ENCODE measurements around the gene GABARAP. TPM values are rescaled to one million over a fixed set of nuclear protein-coding genes. Genes with fewer than 3 reads are reported as not detected.
A peak's percentile ranks its signal among the peaks of the same experiment; 100 is the strongest.
"Not testable (repeated sequence)": the region's sequence is repeated elsewhere in the genome, so short reads cannot be mapped to it uniquely, and the experiment has no call there.

The GABARAP gene
- polyA plus RNA-seq, 1 donor from 2014 or later = 1,138 TPM

GRCh38 chr17:7252176-7253043 lies 10.2 kb upstream of the GABARAP start, which contains the start of gene ELP5:
Gene ELP5 (plus strand): TSS chr17:7252215. CDS start chr17:7252551, 336 bp downstream.
- Mint-ChIP-seq H3K4me1 (peaks cover 27 to 31% (median 29%) of the 10 kb centered on the region in 3 donors), H3K27ac (peak within 1 kb of the TSS; percentile 99 to 100 (median 99)), H3K36me3 (peaks cover 2% of the 10 kb centered on the region), H3K9me3 (no peaks in the 10 kb centered on the region), H3K4me3 (peak within 1 kb of the TSS; percentile 95 to 99 (median 96)), H3K27me3 (peaks cover 3% of the 10 kb centered on the region)

- Mint-ChIP-seq H3K27ac (peak within 1 kb of the TSS; percentile 99 to 100 (median 99)), H3K9me3 (no peaks in the 10 kb centered on the region), H3K4me1 (peaks cover 27 to 31% (median 28%) of the 10 kb centered on the region in 3 donors), H3K4me3 (peak within 1 kb of the TSS; percentile 95 to 99 (median 96)), H3K27me3 (peaks cover 3% of the 10 kb centered on the region), H3K36me3 (peaks cover 2% of the 10 kb centered on the region)
Measured at GRCh38 chr17:7251661-7252175, 9.5 kb upstream of the GABARAP start, which contains the start of gene CTDNEP1. Gene CTDNEP1 (minus strand): TSS chr17:7251734. CDS start chr17:7251296, 438 bp downstream.

GRCh38 chr17:7250695-7251627 lies 8.7 kb upstream of the GABARAP start:
- Mint-ChIP-seq H3K36me3 (peaks cover 2% of the 10 kb centered on the region), H3K4me1 (peaks cover 28 to 37% (median 33%) of the 10 kb centered on the region in 3 donors), H3K9me3 (no peaks in the 10 kb centered on the region)

GRCh38 chr17:7249830-7250229 lies 7.6 kb upstream of the GABARAP start:
- Mint-ChIP-seq H3K36me3 (peaks cover 2% of the 10 kb centered on the region), H3K27me3 (peaks cover 3% of the 10 kb centered on the region), H3K4me1 (peaks cover 31 to 39% (median 33%) of the 10 kb centered on the region in 3 donors), H3K9me3 (no peaks in the 10 kb centered on the region), H3K4me3 (peak overlapping the region; percentile 94 to 98 (median 96)), H3K27ac (peak overlapping the region in 2 of 3 donors; percentile 91 to 99)

More at GRCh38 chr17:7250695-7251627, 8.7 kb upstream of the GABARAP start:
- Mint-ChIP-seq H3K27me3 (peaks cover 3% of the 10 kb centered on the region), H3K4me3 (peak overlapping the region; percentile 94 to 99 (median 96)), H3K27ac (peak overlapping the region; percentile 91 to 99 (median 94))

- peaks cover 3% of the 10 kb centered on the region for H3K27me3 Mint-ChIP-seq
- peaks cover 2% of the 10 kb centered on the region for H3K36me3 Mint-ChIP-seq
- H3K27ac Mint-ChIP-seq = peak overlapping the region; percentile 89 to 99 (median 91)
- H3K4me1 Mint-ChIP-seq = peaks cover 33 to 39% (median 33%) of the 10 kb centered on the region in 3 donors
- peak overlapping the region; percentile 93 to 98 (median 94) for H3K4me3 Mint-ChIP-seq
- no peaks in the 10 kb centered on the region for H3K9me3 Mint-ChIP-seq
Measured at GRCh38 chr17:7249214-7249613, 7.0 kb upstream of the GABARAP start.

GRCh38 chr17:7248796-7249195 lies 6.5 kb upstream of the GABARAP start:
- Mint-ChIP-seq H3K4me3 (peak overlapping the region in 3 of 4 donors; percentile 89 to 94 (median 93)), H3K9me3 (no peaks in the 10 kb centered on the region), H3K27me3 (peaks cover 3% of the 10 kb centered on the region), H3K36me3 (peaks cover 2% of the 10 kb centered on the region), H3K4me1 (peaks cover 33 to 39% (median 33%) of the 10 kb centered on the region in 3 donors), H3K27ac (peak overlapping the region; percentile 89 to 99 (median 91))

- H3K27ac Mint-ChIP-seq = peak overlapping the region in 1 of 3 donors; percentile 71
- H3K36me3 Mint-ChIP-seq = no peaks in the 10 kb centered on the region
- no peaks in the 10 kb centered on the region for H3K9me3 Mint-ChIP-seq
- peaks cover 26 to 36% (median 30%) of the 10 kb centered on the region in 3 donors for H3K4me1 Mint-ChIP-seq
- peak overlapping the region in 2 of 4 donors; percentile 27 to 79 for H3K4me3 Mint-ChIP-seq
- no peaks in the 10 kb centered on the region for H3K27me3 Mint-ChIP-seq
Measured at GRCh38 chr17:7246779-7247178, 4.5 kb upstream of the GABARAP start.

- Mint-ChIP-seq H3K27ac (peak overlapping the region; percentile 97 to 100 (median 99)), H3K4me3 (peak overlapping the region in 2 of 4 donors; percentile 87 to 98), H3K4me1 (peaks cover 26 to 41% (median 35%) of the 10 kb centered on the region in 3 donors)
- H3K36me3 Mint-ChIP-seq, H3K9me3 Mint-ChIP-seq, H3K27me3 Mint-ChIP-seq: not testable (repeated sequence)
Measured at GRCh38 chr17:7243838-7244237, 1.6 kb upstream of the GABARAP start.

- Mint-ChIP-seq H3K27ac (peak overlapping the region; percentile 97 to 100 (median 99)), H3K27me3 (no peaks in the 10 kb centered on the region), H3K4me3 (peak overlapping the region; percentile 67 to 98 (median 92)), H3K4me1 (peaks cover 23 to 37% (median 32%) of the 10 kb centered on the region in 3 donors), H3K9me3 (no peaks in the 10 kb centered on the region), H3K36me3 (peaks cover 5% of the 10 kb centered on the region)
Measured at GRCh38 chr17:7243453-7243729, 1.1 kb upstream of the GABARAP start.

GRCh38 chr17:7242717-7243452 lies 636 bp upstream of the GABARAP start:
- Mint-ChIP-seq H3K36me3 (peaks cover 5% of the 10 kb centered on the region), H3K27me3 (no peaks in the 10 kb centered on the region), H3K9me3 (no peaks in the 10 kb centered on the region), H3K4me3 (peak overlapping the region; percentile 87 to 98 (median 97)), H3K27ac (peak overlapping the region; percentile 97 to 100 (median 99)), H3K4me1 (peaks cover 23 to 37% (median 31%) of the 10 kb centered on the region in 3 donors)

- H3K4me1 Mint-ChIP-seq = peaks cover 27 to 39% (median 37%) of the 10 kb centered on the region in 3 donors
Measured at GRCh38 chr17:7241090-7241733, 1.0 kb downstream of the GABARAP start.

GRCh38 chr17:7240375-7240774 lies 1.9 kb downstream of the GABARAP start:
- H3K27ac Mint-ChIP-seq = peak overlapping the region; percentile 87 to 97 (median 96)
- H3K27me3 Mint-ChIP-seq = no peaks in the 10 kb centered on the region
- H3K9me3 Mint-ChIP-seq = no peaks in the 10 kb centered on the region
- H3K4me1 Mint-ChIP-seq = peaks cover 26 to 38% (median 32%) of the 10 kb centered on the region in 3 donors
- peaks cover 8% of the 10 kb centered on the region for H3K36me3 Mint-ChIP-seq
- H3K4me3 Mint-ChIP-seq = peak overlapping the region; percentile 87 to 98 (median 97)

More at GRCh38 chr17:7241090-7241733, 1.0 kb downstream of the GABARAP start:
- H3K4me3 Mint-ChIP-seq = peak overlapping the region; percentile 87 to 98 (median 97)
- H3K9me3 Mint-ChIP-seq = no peaks in the 10 kb centered on the region
- no peaks in the 10 kb centered on the region for H3K27me3 Mint-ChIP-seq
- H3K27ac Mint-ChIP-seq = peak overlapping the region; percentile 97 to 100 (median 99)
- peaks cover 8% of the 10 kb centered on the region for H3K36me3 Mint-ChIP-seq

Data from IgD-negative memory B cell (primary cell).